GM23338 (cell line): ENCODE measurements around the gene TRAPPC14. TPM values are rescaled to one million over a fixed set of nuclear protein-coding genes. Genes with fewer than 3 reads are reported as not detected.
"Not testable (repeated sequence)": the region's sequence is repeated elsewhere in the genome, so short reads cannot be mapped to it uniquely, and the experiment has no call there.

Source experiments
- ATAC-seq: fragments of 200-7000 bp; cut with Tn5 transposase; 3 replicates; pipeline ENCODE4 v1.9.1; 2020
- DNase-seq: peaks from one replicate; pipeline ENCODE4 v3.0.0-alpha.2; 2015; ENCODE audit warnings: low spot score
- H2AFZ ChIP-seq: fragments of 200-600 bp; sonication (generic); 2 replicates; pipeline ENCODE4 v1.8.0; 2016; ENCODE audit warnings: antibody characterized with exemption, mild to moderate bottlenecking, moderate library complexity
- H3F3A ChIP-seq: fragments of 200-600 bp; sonication (generic); replicated peaks from 2 replicates; pipeline ENCODE4 v1.8.0; 2017; ENCODE audit warnings: antibody characterized with exemption, mixed run types, low read depth
- H3K27ac ChIP-seq: fragments of 200-600 bp; sonication (generic); 2 replicates; pipeline ENCODE4 v1.6.1; 2016; ENCODE audit warnings: low read depth
- H3K27me3 ChIP-seq: fragments of 200-600 bp; sonication (generic); 2 replicates; pipeline ENCODE4 v1.8.0; 2016; ENCODE audit warnings: mild to moderate bottlenecking, mixed run types, moderate library complexity; ENCODE audit not compliant: insufficient read depth
- H3K36me3 ChIP-seq: fragments of 200-600 bp; sonication (generic); 2 replicates; pipeline ENCODE4 v1.8.0; 2016; ENCODE audit warnings: mild to moderate bottlenecking; ENCODE audit not compliant: insufficient read depth
- H3K4me1 ChIP-seq: fragments of 200-600 bp; sonication (generic); 2 replicates; pipeline ENCODE4 v1.8.0; 2016; ENCODE audit warnings: mild to moderate bottlenecking, moderate library complexity; ENCODE audit not compliant: insufficient read depth
- H3K4me2 ChIP-seq: fragments of 200-600 bp; sonication (generic); 2 replicates; pipeline ENCODE4 v1.7.1; 2017; ENCODE audit warnings: mixed run types
- H3K4me3 ChIP-seq: fragments of 200-600 bp; sonication (generic); 2 replicates; pipeline ENCODE4 v1.6.1; 2016; ENCODE audit warnings: mixed run types
- H3K79me2 ChIP-seq: fragments of 200-600 bp; sonication (generic); replicated peaks from 2 replicates; pipeline ENCODE4 v1.8.0; 2017; ENCODE audit warnings: mild to moderate bottlenecking; ENCODE audit not compliant: insufficient read depth
- H3K9me2 ChIP-seq: fragments of 200-600 bp; sonication (generic); 2 replicates; pipeline ENCODE4 v1.8.0; 2017; ENCODE audit not compliant: insufficient read depth
- H4K20me1 ChIP-seq: fragments of 200-600 bp; sonication (generic); replicated peaks from 2 replicates; pipeline ENCODE4 v1.8.0; 2017; ENCODE audit warnings: mild to moderate bottlenecking; ENCODE audit not compliant: insufficient read depth
- H3K27ac Mint-ChIP-seq: 2 replicates; pipeline ENCODE4 v1.8.0; 2020; ENCODE audit warnings: inconsistent platforms, mild to moderate bottlenecking, moderate library complexity, mixed read lengths
- H3K27me3 Mint-ChIP-seq: 3 replicates; pipeline ENCODE4 v1.8.0; 2022; ENCODE audit warnings: low read depth, mild to moderate bottlenecking, moderate library complexity, mixed read lengths, inconsistent platforms; ENCODE audit not compliant: insufficient read depth, poor library complexity
- H3K36me3 Mint-ChIP-seq: 3 replicates; pipeline ENCODE4 v1.8.0; 2021; ENCODE audit warnings: low read depth, mild to moderate bottlenecking, inconsistent platforms, moderate library complexity, mixed read lengths
- H3K4me1 Mint-ChIP-seq: 3 replicates; pipeline ENCODE4 v1.8.0; 2020; ENCODE audit warnings: mild to moderate bottlenecking, inconsistent platforms, mixed read lengths
- H3K4me3 Mint-ChIP-seq: 3 replicates; pipeline ENCODE4 v1.8.0; 2021; ENCODE audit warnings: moderate library complexity, mild to moderate bottlenecking, inconsistent platforms, mixed read lengths
- H3K9me3 Mint-ChIP-seq: 3 replicates; pipeline ENCODE4 v1.8.0; 2020; ENCODE audit warnings: moderate library complexity, mild to moderate bottlenecking, inconsistent platforms, mixed read lengths
- EZH2 ChIP-seq: fragments of 200-600 bp; sonication (generic); IDR thresholded peaks from one replicate; pipeline ENCODE4 v1.8.0; 2017; ENCODE audit warnings: antibody characterized with exemption, mild to moderate bottlenecking, low read depth; ENCODE audit not compliant: unreplicated experiment
- EZH2phosphoT487 ChIP-seq: fragments of 200-600 bp; sonication (generic); IDR thresholded peaks from one replicate; pipeline ENCODE4 v1.8.1; 2018; ENCODE audit warnings: antibody characterized with exemption; ENCODE audit not compliant: unreplicated experiment
- NANOG ChIP-seq: IDR thresholded peaks from 2 replicates; pipeline ENCODE4 v1.6.1; 2016; ENCODE audit warnings: antibody characterized with exemption, borderline replicate concordance
- REST ChIP-seq: IDR thresholded peaks from one replicate; pipeline ENCODE4 v1.6.1; 2018; ENCODE audit warnings: antibody characterized with exemption; ENCODE audit not compliant: unreplicated experiment
- STAT1 ChIP-seq: IDR thresholded peaks from one replicate; pipeline ENCODE4 v1.6.1; 2016; ENCODE audit warnings: antibody characterized with exemption; ENCODE audit not compliant: unreplicated experiment
- ZNF331 ChIP-seq: fragments of 250-450 bp; sonication (Bioruptor Pico); IDR thresholded peaks from 2 replicates; pipeline ENCODE4 v1.5.0; 2020; ENCODE audit warnings: low read depth, mild to moderate bottlenecking, moderate library complexity
- polyA plus RNA-seq: library from polyadenylated mRNA; unstranded; fragments of >200 nt; fragmentation: Nextera tagmentation; extraction: Ambion mirVana; gene quantifications from 2 replicates; pipeline ENCODE4 v1.2.1, GENCODE V29; 2016
- total RNA-seq: library from RNA; depleted of rRNA; stranded (reverse); fragments of >200 nt; shearing (Covaris generic); gene quantifications from 2 replicates; pipeline ENCODE4 v1.2.3, GENCODE V29; 2014

The TRAPPC14 gene
- total and polyA plus RNA-seq, 2 experiments from 2014 or later = 9.3 to 15.7 TPM

GRCh38 chr7:100185726-100186125, 27.2 kb upstream of the TRAPPC14 start (continued):
- TF ChIP-seq REST = no peak
- TF ChIP-seq EZH2phosphoT487 = no peak
- no peak for TF ChIP-seq EZH2
- TF ChIP-seq ZNF331 (CRISPR knock-in tag) = no peak
- TF ChIP-seq NANOG = no peak
- TF ChIP-seq STAT1 = no peak

GRCh38 chr7:100183090-100183489, 24.6 kb upstream of the TRAPPC14 start:
- not testable (repeated sequence) for H4K20me1 ChIP-seq, DNase-seq, H3K4me3 Mint-ChIP-seq, H3K36me3 Mint-ChIP-seq, H2AFZ ChIP-seq, H3K9me2 ChIP-seq, ATAC-seq, H3K9me3 Mint-ChIP-seq, H3K27ac ChIP-seq, H3K79me2 ChIP-seq, H3K36me3 ChIP-seq, H3K4me2 ChIP-seq, H3K27ac Mint-ChIP-seq, H3F3A ChIP-seq, H3K4me3 ChIP-seq
- Mint-ChIP-seq H3K4me1 (peaks cover 13% of the 10 kb centered on the region), H3K27me3 (peaks cover 18% of the 10 kb centered on the region)
- peaks cover 13% of the 10 kb centered on the region for H3K4me1 ChIP-seq
- H3K27me3 ChIP-seq = peaks cover 14% of the 10 kb centered on the region

- H3K27ac Mint-ChIP-seq, H3K36me3 Mint-ChIP-seq, H3K9me3 Mint-ChIP-seq, ATAC-seq, H2AFZ ChIP-seq, H3K4me3 ChIP-seq, H3F3A ChIP-seq, H4K20me1 ChIP-seq, H3K9me2 ChIP-seq, H3K79me2 ChIP-seq, H3K4me3 Mint-ChIP-seq, H3K36me3 ChIP-seq, H3K4me2 ChIP-seq, DNase-seq: not testable (repeated sequence)
- Mint-ChIP-seq H3K27me3 (peaks cover 23% of the 10 kb centered on the region), H3K4me1 (peaks cover 13% of the 10 kb centered on the region)
- peaks cover 13% of the 10 kb centered on the region for H3K4me1 ChIP-seq
- peak overlapping the region; percentile 17; the same call in 1 of the 2 replicates for H3K27ac ChIP-seq
- peaks cover 18% of the 10 kb centered on the region for H3K27me3 ChIP-seq
Observed at GRCh38 chr7:100182616-100183015, 24.1 kb upstream of the TRAPPC14 start.

DNA sequence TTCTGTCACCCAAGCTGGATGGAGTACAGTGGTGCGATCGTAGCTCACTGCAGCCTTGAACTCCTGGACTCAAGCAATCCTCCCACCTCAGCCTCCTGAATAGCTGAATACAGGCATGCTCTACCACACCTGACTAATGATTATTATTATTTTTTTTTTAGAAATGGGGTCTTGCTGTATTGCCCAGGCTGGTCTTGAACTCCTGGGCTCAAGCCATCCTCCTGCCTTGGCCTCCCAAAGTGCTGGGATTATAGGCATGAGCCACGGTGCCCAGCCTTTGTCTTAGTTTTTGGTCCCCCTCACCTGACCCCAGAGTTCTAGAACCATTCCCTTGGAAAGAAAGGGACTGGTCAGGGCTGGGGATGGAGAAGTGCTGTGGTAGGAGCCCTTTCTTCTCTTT, 21.6 kb upstream of the TRAPPC14 start:
- Histone ChIP-seq H3K27me3 (peaks cover 18% of the 10 kb centered on the region), H3K4me1 (peaks cover 18% of the 10 kb centered on the region), H3K79me2 (peaks cover 12% of the 10 kb centered on the region)
- not testable (repeated sequence) for H3K9me2 ChIP-seq, H3K9me3 Mint-ChIP-seq, H3K4me2 ChIP-seq, H3F3A ChIP-seq, H3K36me3 Mint-ChIP-seq, H3K27ac ChIP-seq, DNase-seq, H4K20me1 ChIP-seq, H2AFZ ChIP-seq, H3K36me3 ChIP-seq, ATAC-seq, H3K4me3 ChIP-seq, H3K27ac Mint-ChIP-seq, H3K4me3 Mint-ChIP-seq
- peaks cover 27% of the 10 kb centered on the region for H3K4me1 Mint-ChIP-seq
- H3K27me3 Mint-ChIP-seq = peaks cover 31% of the 10 kb centered on the region
